ENCODE data around the gene CX3CL1.

- TF ChIP-seq POLR2AphosphoS5 (IDR thresholded peaks at IDR 0.05; ENCODE audit: insufficient read depth, low read depth, low read length): no peak
- TF ChIP-seq MAX (IDR thresholded peaks at IDR 0.05; ENCODE audit: insufficient read depth, insufficient read length): no peak
- no peak for TF ChIP-seq CTCF (IDR thresholded peaks at IDR 0.05; ENCODE audit: extremely low read depth in 1 of 2, insufficient read depth in 1 of 2, low read depth in 1 of 2, low read length in 2 of 2)
- no peak for TF ChIP-seq POLR2A (IDR thresholded peaks at IDR 0.05; ENCODE audit: low read depth, low read length)
- no peak for TF ChIP-seq EZH2 (IDR thresholded peaks at IDR 0.05; ENCODE audit: borderline replicate concordance, low read depth, low read length, severe bottlenecking)
- no peak for TF ChIP-seq GATA2 (IDR thresholded peaks at IDR 0.05; ENCODE audit: insufficient read depth, insufficient read length, low read depth, low read length)
- no peak for TF ChIP-seq MYC (IDR thresholded peaks at IDR 0.05; ENCODE audit: low read depth, low read length)
- TF ChIP-seq FOS (IDR thresholded peaks at IDR 0.05; ENCODE audit: borderline replicate concordance, insufficient read depth, low read length): no peak
- TF ChIP-seq JUN (IDR thresholded peaks at IDR 0.05; ENCODE audit: borderline replicate concordance, insufficient read depth, insufficient read length, low read depth): no peak
These were observed 61.7 kb downstream of the CX3CL1 start for GRCh38 chr16:57434003-57434402.

Data from endothelial cell of umbilical vein (primary cell).